K562 (cell line): Measurements from ENCODE around the gene RAB3GAP2. TPM values are rescaled to one million over a fixed set of nuclear protein-coding genes. Genes with fewer than 3 reads are reported as not detected.
A peak's percentile ranks its signal among the peaks of the same experiment; 100 is the strongest.

Experiments
- CAMTA2 ChIP-seq: fragments of 250-450 bp; sonication (Bioruptor Pico); conservative IDR thresholded peaks from 2 replicates; pipeline ENCODE4 v1.5.1; 2022
- CHAMP1 ChIP-seq: fragments of 450-650 bp; IDR thresholded peaks from 2 replicates; pipeline ENCODE4 v1.6.1; 2016; ENCODE audit warnings: mild to moderate bottlenecking
- DLX4 ChIP-seq: fragments of 250-450 bp; sonication (Bioruptor Pico); IDR thresholded peaks from 2 replicates; pipeline ENCODE4 v1.6.1; 2021; ENCODE audit warnings: mild to moderate bottlenecking
- E2F8 ChIP-seq: fragments of 450-650 bp; IDR thresholded peaks from 2 replicates; pipeline ENCODE4 v1.7.1; 2018; ENCODE audit warnings: mild to moderate bottlenecking, low read depth; ENCODE audit not compliant: partially characterized antibody
- GABPB2 ChIP-seq: fragments of 250-450 bp; sonication (Bioruptor Pico); conservative IDR thresholded peaks from 2 replicates; pipeline ENCODE4 v1.5.1; 2021; ENCODE audit warnings: mild to moderate bottlenecking
- MAFG ChIP-seq: fragments of 450-650 bp; conservative IDR thresholded peaks from 2 replicates; pipeline ENCODE4 v1.6.1; 2016; ENCODE audit warnings: missing genetic modification characterization, missing compliant biosample characterization
- MECOM ChIP-seq: fragments of 250-450 bp; sonication (Bioruptor Pico); IDR thresholded peaks from 2 replicates; pipeline ENCODE4 v1.8.0; 2022; ENCODE audit warnings: inconsistent platforms
- NCOR1 ChIP-seq: fragments of 450-650 bp; IDR thresholded peaks from 2 replicates; pipeline ENCODE4 v1.6.1; 2016; ENCODE audit warnings: mild to moderate bottlenecking, moderate library complexity
- PHF8 ChIP-seq: fragments of 200-600 bp; sonication (generic); IDR thresholded peaks from 2 replicates; pipeline ENCODE4 v1.6.1; 2012; ENCODE audit warnings: mixed run types, mild to moderate bottlenecking, inconsistent platforms, low read length, moderate library complexity, borderline replicate concordance
- POLR2B ChIP-seq: fragments of 450-650 bp; IDR thresholded peaks from 2 replicates; pipeline ENCODE4 v1.6.1; 2018; ENCODE audit warnings: low read depth; ENCODE audit not compliant: partially characterized antibody
- SAFB ChIP-seq: fragments of 200-400 bp; formaldehyde crosslinking; IDR thresholded peaks from 2 replicates; pipeline ENCODE4 v1.6.1; 2017; ENCODE audit warnings: low read depth, low read length, borderline replicate concordance
- SMARCB1 ChIP-seq: IDR thresholded peaks from 2 replicates; pipeline ENCODE4 v1.6.1; 2011; ENCODE audit warnings: improper control_type of control experiment, low read depth; ENCODE audit not compliant: insufficient read length
- SRF ChIP-seq, 2 experiments: fragments of 250-450, 450-650 bp in 1 of 2; sonication (Bioruptor Pico) in 1 of 2; sonication (generic) in 1 of 2; formaldehyde crosslinking; IDR thresholded peaks; 2 replicates each; pipeline versions ENCODE4 v1.5.0 to v1.5.1; 2020 to 2022; ENCODE audit warnings: mild to moderate bottlenecking in 1 of 2, missing genetic modification reagents in 1 of 2
- THAP7 ChIP-seq: fragments of 250-450 bp; sonication (Bioruptor Pico); IDR thresholded peaks from 2 replicates; pipeline ENCODE4 v1.5.0; 2021
- TOE1 ChIP-seq, 2 experiments: fragments of 450-650 bp in 1 of 2; sonication (generic) in 1 of 2; formaldehyde crosslinking in 1 of 2; IDR thresholded peaks; 2 replicates each; pipeline versions ENCODE4 v1.7.1 to v1.8.0; 2016 to 2022; ENCODE audit warnings: borderline replicate concordance in 2 of 2, mild to moderate bottlenecking in 2 of 2, antibody characterized with exemption in 1 of 2, inconsistent platforms in 1 of 2, low read depth in 1 of 2, missing genetic modification reagents in 1 of 2, moderate library complexity in 1 of 2
- ZNF174 ChIP-seq: fragments of 250-450 bp; sonication (Bioruptor Pico); IDR thresholded peaks from 2 replicates; pipeline ENCODE4 v1.4.0; 2020; ENCODE audit warnings: mild to moderate bottlenecking
- ZNF75A ChIP-seq: fragments of 450-650 bp; formaldehyde crosslinking; IDR thresholded peaks from 2 replicates; pipeline ENCODE4 v1.4.0; 2020; ENCODE audit warnings: mild to moderate bottlenecking
- ZNF764 ChIP-seq: fragments of 250-450 bp; sonication (Bioruptor Pico); IDR thresholded peaks from 2 replicates; pipeline ENCODE4 v1.4.0; 2020; ENCODE audit warnings: low read depth, mild to moderate bottlenecking, moderate library complexity
- ZNF780A ChIP-seq: fragments of 250-450 bp; sonication (Bioruptor Pico); IDR thresholded peaks from 2 replicates; pipeline ENCODE4 v1.5.0; 2021; ENCODE audit warnings: mild to moderate bottlenecking
- polyA plus RNA-seq, 8 experiments: library from polyadenylated mRNA; depleted of rRNA in 4 of 8; stranded (reverse) in 5 of 8; unstranded in 3 of 8; fragments of >200 nt; fragmentation: Nextera tagmentation in 2 of 8; fragmentation: Illumina TruSeq in 1 of 8; extraction: Ambion mirVana in 2 of 8; extraction: Trizol in 1 of 8; gene quantifications; 2 replicates each; pipeline versions ENCODE4 v1.2.1 to v1.2.3, GENCODE V29; 2011 to 2014; ENCODE audit warnings: inconsistent platforms in 1 of 8, missing spikeins in 1 of 8
- total RNA-seq, 7 experiments: library from RNA; depleted of rRNA in 6 of 7; stranded (reverse); fragments of >200 nt in 6 of 7; fragmentation: Illumina TruSeq in 2 of 7; extraction: Trizol in 2 of 7; gene quantifications; 2 replicates each; pipeline versions ENCODE4 v1.2.1 to v1.2.3, GENCODE V29; 2011 to 2021; ENCODE audit warnings: low replicate concordance in 1 of 7
- TF ChIP-seq, protein P1 (sequence below): sonication (generic); formaldehyde crosslinking; IDR thresholded peaks from 2 replicates; pipeline ENCODE4 v1.8.0; 2022; ENCODE audit warnings: mild to moderate bottlenecking, missing genetic modification reagents

The RAB3GAP2 gene
- total and polyA plus RNA-seq, 9 of the 15 experiments (the other 6 are each of a cell fraction or from before 2014, with no cell fraction given), result 14.1 to 69.1 (median 32.2) TPM

DNA sequence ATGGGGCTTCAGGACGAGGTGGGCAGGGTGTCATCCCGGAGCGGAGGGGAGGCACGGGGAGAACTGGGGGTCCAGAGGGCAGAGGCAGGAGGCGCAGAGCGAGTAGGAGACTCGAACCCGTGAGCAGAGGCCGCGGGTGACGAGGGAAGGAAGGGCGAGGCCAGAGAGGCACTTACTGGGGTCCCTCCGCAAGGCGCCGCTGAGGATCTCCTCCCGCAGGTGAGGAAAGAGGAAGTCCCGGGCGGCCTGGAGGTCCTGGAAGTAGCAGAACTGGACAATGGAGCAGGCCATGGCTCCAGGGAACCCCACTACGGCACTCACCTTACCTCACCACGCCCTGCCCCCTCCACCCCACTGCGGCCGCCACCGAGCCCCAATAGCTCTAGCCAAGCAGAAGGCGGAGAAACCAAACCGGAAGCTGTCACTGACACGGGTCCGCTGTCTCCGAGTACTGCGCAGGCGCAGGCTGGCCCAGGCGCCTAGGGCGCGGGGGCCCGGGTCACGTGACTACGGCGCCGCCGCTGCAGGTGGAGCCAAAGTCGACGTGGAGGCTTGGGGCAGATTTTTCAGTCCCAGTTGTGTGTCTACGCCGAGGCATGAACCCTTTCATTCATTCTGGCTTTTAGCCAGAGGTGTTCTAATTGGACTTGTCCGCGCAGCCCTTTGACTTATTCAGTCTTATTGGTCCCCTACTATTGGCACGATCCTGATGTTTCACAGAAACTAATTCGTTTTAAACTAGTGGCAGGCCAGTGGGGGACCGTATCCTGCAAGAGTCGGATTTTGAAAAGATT, at the start of gene RAB3GAP2 (continued):
- TF ChIP-seq E2F8, result peak; percentile 48
- TF ChIP-seq ZNF75A (CRISPR knock-in tag), result 0 out of 2 replicates have a peak, but pooled peaks have one; percentile 5
- TF ChIP-seq GABPB2 (CRISPR knock-in tag), result no peak; the same call in 1 of the 2 replicates
- TF ChIP-seq, protein P1, sequence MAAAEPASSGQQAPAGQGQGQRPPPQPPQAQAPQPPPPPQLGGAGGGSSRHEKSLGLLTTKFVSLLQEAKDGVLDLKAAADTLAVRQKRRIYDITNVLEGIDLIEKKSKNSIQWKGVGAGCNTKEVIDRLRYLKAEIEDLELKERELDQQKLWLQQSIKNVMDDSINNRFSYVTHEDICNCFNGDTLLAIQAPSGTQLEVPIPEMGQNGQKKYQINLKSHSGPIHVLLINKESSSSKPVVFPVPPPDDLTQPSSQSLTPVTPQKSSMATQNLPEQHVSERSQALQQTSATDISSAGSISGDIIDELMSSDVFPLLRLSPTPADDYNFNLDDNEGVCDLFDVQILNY, result no peak; the same call in 1 of the 2 replicates
- peak; percentile 30 for TF ChIP-seq SMARCB1
- peak; percentile 73 for TF ChIP-seq CHAMP1
- TF ChIP-seq ZNF174 (CRISPR knock-in tag), result no peak
- TF ChIP-seq DLX4, result no peak
- no peak; the same call in 1 of the 2 replicates for TF ChIP-seq CAMTA2
- TF ChIP-seq POLR2B, result peak; percentile 88
- peak; percentile 86; the same call in 1 of the 2 replicates for TF ChIP-seq THAP7 (CRISPR knock-in tag)
- TF ChIP-seq NCOR1, result no peak
- no peak for TF ChIP-seq SAFB
- TF ChIP-seq TOE1 (IDR thresholded peaks at IDR 0.05; ENCODE audit: borderline replicate concordance), result peak; percentile 100
- TF ChIP-seq TOE1 (CRISPR knock-in tag; IDR thresholded peaks at IDR 0.05; ENCODE audit: borderline replicate concordance, low read depth), result no peak
- no peak for TF ChIP-seq MAFG
- TF ChIP-seq MECOM (CRISPR knock-in tag), result peak; percentile 49; the same call in 1 of the 2 replicates
- peak in 1 of 2 experiments; percentile 65; a peak in 2 of 4 replicates for TF ChIP-seq SRF (CRISPR knock-in tag; IDR thresholded peaks at IDR 0.05)
- TF ChIP-seq PHF8, result peak; percentile 98
- TF ChIP-seq ZNF764 (CRISPR knock-in tag), result no peak
- no peak for TF ChIP-seq ZNF780A
